ENCODE data around the gene PSTPIP1. TPM values are rescaled to one million over a fixed set of nuclear protein-coding genes. Genes with fewer than 3 reads are reported as not detected.

Gene PSTPIP1
- polyA plus RNA-seq, 4 donors = 0.69 to 1.2 (median 0.99) TPM

GRCh38 chr15:77038312-77039216 lies 43.6 kb downstream of the PSTPIP1 start:
- DNase-seq (ENCODE audit: low read depth in 4 of 4, low spot score in 3 of 4) = no peak

DNA sequence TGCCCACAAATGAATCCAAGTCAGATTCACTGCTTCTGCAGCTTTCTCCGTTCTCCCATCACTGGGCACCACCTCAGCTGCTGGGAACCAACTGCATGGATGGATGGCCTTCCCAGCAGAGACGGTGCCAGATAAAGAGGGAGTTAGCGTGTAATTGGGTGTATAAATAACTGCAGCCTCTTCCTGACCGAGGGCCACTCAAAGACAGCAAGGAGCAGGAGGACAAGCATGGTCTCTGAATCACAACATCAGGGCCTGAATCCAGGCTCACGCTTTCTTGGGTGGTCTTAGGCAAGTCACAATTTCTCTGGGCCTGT lies 44.2 kb downstream of the PSTPIP1 start:
- DNase-seq (ENCODE audit: low read depth in 4 of 4, low spot score in 3 of 4) = no peak

DNA sequence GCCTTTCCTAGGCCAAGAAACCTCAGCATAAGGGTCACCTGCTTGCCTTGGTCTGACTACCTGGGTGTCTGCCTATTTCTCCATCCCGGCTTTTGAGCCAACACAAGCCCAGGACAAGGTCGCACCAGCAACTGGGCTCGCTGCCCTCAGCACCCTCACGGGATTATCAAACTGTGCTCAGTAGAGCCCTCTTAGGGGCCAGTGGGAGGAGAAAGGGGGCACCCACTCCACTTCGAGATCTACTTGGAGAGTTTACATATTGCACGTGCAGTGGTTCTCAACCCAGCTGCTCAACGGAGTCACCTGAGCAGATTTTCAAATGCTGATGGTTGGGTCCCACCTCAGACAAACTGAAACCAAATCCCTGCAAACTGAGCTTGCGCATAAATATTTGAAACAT lies 44.9 kb downstream of the PSTPIP1 start:
- no peak for DNase-seq (ENCODE audit: low read depth in 4 of 4, low spot score in 3 of 4)

DNA sequence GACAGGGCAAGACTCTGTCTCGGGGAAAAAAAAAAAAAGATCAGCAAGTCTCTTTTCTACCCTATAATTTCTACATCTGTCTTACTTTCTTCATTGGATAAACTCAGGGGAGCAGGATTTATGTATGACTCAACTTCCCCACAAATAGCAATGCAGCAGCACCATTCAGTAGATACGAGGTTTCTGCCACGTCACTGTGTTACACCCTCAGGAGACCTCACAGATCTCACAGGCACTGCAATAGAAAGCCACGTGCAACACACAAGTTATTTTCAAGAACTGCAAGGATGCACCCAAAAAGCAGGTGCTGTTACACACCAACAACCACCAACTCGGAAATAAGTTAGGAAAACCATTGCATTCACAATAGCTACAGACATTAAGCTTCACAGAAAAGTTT lies 45.7 kb downstream of the PSTPIP1 start:
- DNase-seq (ENCODE audit: low read depth in 4 of 4, low spot score in 3 of 4) = no peak

- DNase-seq (ENCODE audit: low read depth in 4 of 4, low spot score in 3 of 4) = no peak
These were observed 47.5 kb downstream of the PSTPIP1 start for GRCh38 chr15:77042245-77042919.

- DNase-seq (ENCODE audit: low read depth in 4 of 4, low spot score in 3 of 4) = no peak
These were observed 48.3 kb downstream of the PSTPIP1 start for GRCh38 chr15:77042955-77043920.

- DNase-seq (ENCODE audit: low read depth in 4 of 4, low spot score in 3 of 4) = no peak
These were observed 49.5 kb downstream of the PSTPIP1 start for GRCh38 chr15:77044228-77045042.

DNA sequence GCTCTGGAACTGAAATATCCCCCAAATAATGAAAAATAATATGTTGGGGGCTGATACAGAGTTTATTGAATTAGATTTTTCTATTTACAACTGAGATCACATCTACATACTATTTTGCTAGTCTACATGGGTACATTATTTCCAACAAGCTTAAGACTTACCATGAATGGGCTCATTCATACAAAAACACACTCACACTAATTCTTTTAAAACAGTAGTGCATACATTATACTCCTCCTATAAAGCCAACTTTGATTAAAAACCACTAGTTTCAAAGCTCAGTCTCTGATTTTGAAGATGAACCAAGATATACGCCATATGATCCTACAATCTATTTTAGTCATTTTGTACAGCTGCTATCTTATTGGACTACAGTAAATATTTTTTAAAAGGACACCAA lies 51.1 kb downstream of the PSTPIP1 start:
- no peak for DNase-seq (ENCODE audit: low read depth in 4 of 4, low spot score in 3 of 4)

GRCh38 chr15:77046704-77047412 lies 51.9 kb downstream of the PSTPIP1 start:
- DNase-seq (ENCODE audit: low read depth in 4 of 4, low spot score in 3 of 4) = no peak

GRCh38 chr15:77048135-77048876 lies 53.4 kb downstream of the PSTPIP1 start:
- DNase-seq (ENCODE audit: low read depth in 4 of 4, low spot score in 3 of 4) = no peak

GRCh38 chr15:77052556-77052955 lies 57.6 kb downstream of the PSTPIP1 start:
- DNase-seq (ENCODE audit: low read depth in 4 of 4, low spot score in 3 of 4) = no peak

DNA sequence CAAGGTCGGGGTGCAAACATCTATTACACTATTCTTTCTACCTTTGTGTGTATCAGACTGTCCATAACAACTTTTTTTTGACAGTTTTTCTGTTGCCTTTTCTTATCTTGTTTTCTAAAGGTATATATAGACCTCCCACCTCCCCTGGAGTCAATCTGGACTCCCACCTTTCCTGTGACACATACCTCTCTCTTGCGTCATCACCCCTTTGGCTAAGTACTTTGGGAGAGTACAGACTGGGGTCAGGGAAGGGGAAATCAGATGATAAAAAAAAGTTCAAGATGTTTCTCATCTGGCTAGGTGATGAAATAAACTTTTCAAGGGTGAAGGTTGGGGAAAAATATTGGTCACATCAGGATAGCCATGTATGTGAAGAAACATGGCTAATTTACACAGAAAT lies 58.8 kb downstream of the PSTPIP1 start:
- DNase-seq (ENCODE audit: low read depth in 4 of 4, low spot score in 3 of 4) = no peak

DNA sequence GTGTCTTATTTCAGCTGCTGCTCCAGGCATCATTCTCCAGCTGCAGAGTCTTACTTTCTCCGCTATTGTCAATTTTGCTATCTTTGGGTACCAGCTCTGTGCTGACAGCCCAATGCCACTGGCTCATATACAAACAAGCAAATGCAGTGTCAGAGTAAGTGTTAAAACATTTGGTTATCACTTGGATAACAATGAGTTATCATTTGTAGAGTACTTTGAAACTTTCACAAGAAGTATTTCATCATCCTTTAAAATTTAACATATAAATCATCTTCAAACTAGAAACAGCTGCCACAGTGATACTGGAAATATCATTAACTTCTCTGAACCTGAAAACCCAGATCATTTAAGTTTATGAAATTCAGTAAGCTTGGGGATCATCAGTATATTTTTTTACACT lies 62.1 kb downstream of the PSTPIP1 start:
- DNase-seq (ENCODE audit: low read depth in 4 of 4, low spot score in 3 of 4) = no peak

DNA sequence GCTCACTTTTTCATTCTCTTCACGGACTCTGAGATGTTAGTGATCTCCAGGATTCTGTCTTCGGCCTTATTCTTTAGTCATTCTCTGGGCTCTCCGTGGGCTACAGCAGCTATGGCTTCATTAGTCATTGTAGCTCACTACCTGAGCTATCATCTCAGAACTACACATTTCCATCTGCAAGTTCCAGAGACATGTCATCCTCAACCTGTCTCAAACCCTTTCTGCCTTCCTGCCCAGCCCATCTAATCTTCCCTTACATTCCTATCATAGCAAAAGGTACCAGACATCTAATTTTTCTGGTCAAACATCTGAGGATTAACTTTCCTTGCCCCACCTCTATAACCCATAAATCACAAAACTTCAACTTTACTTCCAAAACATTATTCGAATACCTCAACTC lies 62.8 kb downstream of the PSTPIP1 start:
- no peak for DNase-seq (ENCODE audit: low read depth in 4 of 4, low spot score in 3 of 4)

GRCh38 chr15:77058468-77058867 lies 63.5 kb downstream of the PSTPIP1 start:
- no peak for DNase-seq (ENCODE audit: low read depth in 4 of 4, low spot score in 3 of 4)

- no peak for DNase-seq (ENCODE audit: low read depth in 4 of 4, low spot score in 3 of 4)
These were observed 64.9 kb downstream of the PSTPIP1 start for GRCh38 chr15:77059786-77060361.

GRCh38 chr15:77060546-77060945 lies 65.6 kb downstream of the PSTPIP1 start:
- DNase-seq (ENCODE audit: low read depth in 4 of 4, low spot score in 3 of 4) = no peak

GRCh38 chr15:77063249-77063648 lies 68.3 kb downstream of the PSTPIP1 start:
- no peak for DNase-seq (ENCODE audit: low read depth in 4 of 4, low spot score in 3 of 4)
